Measurements from ENCODE around the gene FAM163B. TPM values are rescaled to one million over a fixed set of nuclear protein-coding genes. Genes with fewer than 3 reads are reported as not detected.

FAM163B gene
- total RNA-seq, 2 experiments from 2014 or later: not detected

DNA sequence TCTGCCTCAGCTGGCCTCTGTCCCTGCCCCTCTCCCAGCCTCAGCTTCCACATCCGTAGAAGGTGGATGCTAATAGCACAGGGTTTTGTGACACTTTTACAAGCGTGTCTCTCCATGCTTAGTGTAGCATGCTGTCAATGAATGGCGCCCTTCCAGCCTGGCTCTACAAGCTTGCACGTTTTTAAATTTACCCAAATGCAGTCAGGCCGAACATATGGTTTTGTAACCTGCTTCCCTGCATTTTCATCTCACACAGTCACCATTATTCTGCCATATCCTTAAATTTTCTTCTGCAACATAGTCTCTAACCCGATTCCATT is 28.8 kb downstream of the FAM163B start:
- peaks cover 3% of the 10 kb centered on the region for H3K4me1 Mint-ChIP-seq (ENCODE audit: low read depth)
- POLR2A ChIA-PET: no interaction called here
- CTCF ChIA-PET: interaction anchor here (1.3 kb wide), 1 partner anchor 16 kb away, joined by 3 read pairs; no protein-coding TSS in a partner anchor
- intact Hi-C loops (cut with micrococcal nuclease): no loop called here
- H3K4me3 Mint-ChIP-seq: no peak overlapping the region
- no peak for DNase-seq
- H3K9me3 Mint-ChIP-seq: no peaks in the 10 kb centered on the region
- H3K36me3 Mint-ChIP-seq: no peaks in the 10 kb centered on the region
- peaks cover 48% of the 10 kb centered on the region for H3K27me3 Mint-ChIP-seq
- no peak overlapping the region for H3K27ac Mint-ChIP-seq

DNA sequence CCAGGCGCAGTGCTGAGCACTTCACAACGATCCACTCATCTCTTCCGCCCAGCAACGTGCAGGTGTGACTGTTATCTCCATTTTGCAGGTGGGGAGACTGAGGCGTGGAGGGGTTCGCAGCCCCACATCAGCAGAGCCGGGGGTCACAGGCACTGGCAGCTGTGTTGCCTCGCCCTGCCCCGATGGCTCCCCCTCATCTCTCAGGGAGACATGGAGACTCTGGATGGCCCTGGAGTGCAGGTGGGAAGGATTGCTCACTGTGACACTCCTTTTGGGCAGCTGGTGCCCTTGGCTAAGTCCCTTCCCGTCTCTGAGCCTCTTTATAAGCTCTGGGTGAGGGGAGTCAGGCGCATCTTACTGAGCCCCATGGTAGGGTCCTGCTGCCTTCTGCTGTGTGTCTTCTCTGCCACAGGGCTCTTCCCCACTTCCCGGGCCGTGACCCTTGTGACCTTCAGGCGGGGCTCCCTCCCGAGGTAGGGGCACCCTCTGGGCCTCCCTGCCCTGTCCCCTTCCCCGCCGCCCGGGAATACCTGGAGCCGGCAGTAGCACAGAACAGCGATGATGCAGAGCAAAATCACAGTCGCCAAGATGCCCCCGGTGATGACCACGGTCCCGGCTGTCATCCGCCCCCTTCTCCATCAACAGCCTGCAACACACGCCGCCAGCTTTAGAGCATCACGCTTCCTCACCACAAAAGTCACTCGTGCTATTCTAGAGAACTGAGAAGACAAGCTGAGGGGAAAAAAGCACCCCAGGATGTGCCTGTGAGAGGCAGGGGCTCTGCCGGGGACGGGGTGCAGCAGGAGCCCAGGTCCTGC is 29.4 kb downstream of the FAM163B start:
- peaks cover 3% of the 10 kb centered on the region for H3K4me1 Mint-ChIP-seq (ENCODE audit: low read depth)
- no peak for DNase-seq
- POLR2A ChIA-PET: no interaction called here

DNA sequence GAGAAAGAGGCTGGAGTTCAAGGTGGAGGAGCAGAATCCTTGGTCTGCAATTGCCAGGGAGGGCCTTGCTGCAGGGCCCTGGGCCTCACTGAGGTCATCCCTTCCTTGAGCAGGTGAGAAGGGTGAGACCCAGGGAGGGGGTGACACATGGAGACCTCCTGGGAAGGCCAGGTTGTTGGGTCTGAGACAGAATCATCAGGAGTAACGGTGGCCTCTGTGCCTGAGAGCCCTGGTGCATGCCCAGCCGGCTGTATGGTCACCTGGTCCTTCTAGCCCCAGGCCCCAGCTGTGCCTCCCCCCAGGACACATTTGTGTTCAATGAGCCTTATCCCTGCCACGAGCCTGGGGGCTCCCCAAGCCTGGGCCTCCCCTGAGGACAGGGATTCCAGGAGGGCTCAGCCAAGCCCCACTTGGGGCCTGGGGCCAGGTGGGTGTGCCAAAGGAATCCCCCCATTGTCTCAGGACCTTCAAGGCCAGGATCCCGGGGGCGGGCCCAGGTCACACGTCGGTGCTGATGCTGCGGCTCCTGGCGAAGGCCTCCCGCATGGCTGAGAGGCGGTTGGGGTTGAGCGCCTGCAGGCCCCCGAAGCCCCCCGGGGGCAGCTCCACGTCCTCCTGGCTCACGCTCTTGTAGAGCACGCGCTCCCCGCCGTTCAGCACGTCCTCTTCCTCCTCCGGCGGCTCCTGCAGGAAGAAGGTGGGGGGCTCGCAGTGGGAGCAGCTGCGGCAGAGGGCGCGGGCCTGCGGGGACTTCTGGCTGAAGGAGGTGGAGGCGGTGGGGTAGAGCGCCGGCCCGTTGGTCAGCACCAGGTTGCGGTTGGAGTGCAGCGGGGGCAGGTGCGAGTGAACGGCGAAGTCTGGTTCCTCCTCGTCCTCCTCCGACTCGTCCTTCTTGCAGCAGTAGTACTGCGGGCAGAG is 30.4 kb downstream of the FAM163B start:
- POLR2A ChIA-PET: no interaction called here

More for the DNA sequence above, 29.4 kb downstream of the FAM163B start:
- Mint-ChIP-seq H3K27ac (no peak overlapping the region), H3K36me3 (no peaks in the 10 kb centered on the region), H3K27me3 (peaks cover 46% of the 10 kb centered on the region), H3K4me3 (no peak overlapping the region), H3K9me3 (no peaks in the 10 kb centered on the region)
- intact Hi-C loops (cut with micrococcal nuclease): no loop called here
- CTCF ChIA-PET: interaction anchor here (1.3 kb wide), 1 partner anchor 17 kb away, joined by 3 read pairs; no protein-coding TSS in a partner anchor

DNA sequence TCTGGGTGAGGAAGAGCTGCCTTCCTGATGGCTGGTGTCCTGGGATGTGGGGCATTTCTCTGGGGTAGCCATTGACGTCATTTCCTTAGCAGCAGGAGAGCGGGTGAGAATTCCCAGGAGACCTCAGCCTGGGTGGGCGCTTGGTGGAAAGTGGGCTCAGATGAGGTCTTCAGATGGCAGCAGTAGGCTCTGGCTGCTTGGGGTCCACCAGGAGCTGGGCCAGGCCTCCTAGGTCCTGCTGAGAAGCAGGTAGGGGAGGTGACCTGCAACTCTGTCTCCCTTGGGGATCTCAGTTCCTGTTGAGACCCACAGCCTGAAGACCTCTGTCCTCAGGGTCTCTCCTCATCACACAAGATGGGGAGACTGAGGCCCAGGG is 31.5 kb downstream of the FAM163B start:
- DNase-seq: no peak
- Mint-ChIP-seq H3K27me3 (peaks cover 37% of the 10 kb centered on the region), H3K27ac (no peak overlapping the region), H3K9me3 (no peaks in the 10 kb centered on the region), H3K4me1 (ENCODE audit: low read depth) (peaks cover 3% of the 10 kb centered on the region), H3K4me3 (no peak overlapping the region), H3K36me3 (no peaks in the 10 kb centered on the region)
- ChIA-PET POLR2A (no interaction called here), CTCF (interaction anchor here (0.6 to 2.0 kb wide), 3 partner anchors 12 to 1015 kb away, joined by 3 to 4 read pairs (median 3); no protein-coding TSS in a partner anchor)
- intact Hi-C loops (cut with micrococcal nuclease): no loop called here

More for the DNA sequence above, 30.4 kb downstream of the FAM163B start:
- Mint-ChIP-seq H3K4me1 (ENCODE audit: low read depth) (peaks cover 3% of the 10 kb centered on the region), H3K4me3 (no peak overlapping the region), H3K36me3 (no peaks in the 10 kb centered on the region), H3K9me3 (no peaks in the 10 kb centered on the region), H3K27me3 (peaks cover 39% of the 10 kb centered on the region), H3K27ac (no peak overlapping the region)
- intact Hi-C loops (cut with micrococcal nuclease): no loop called here
- no peak for DNase-seq
- CTCF ChIA-PET: no interaction called here

DNA sequence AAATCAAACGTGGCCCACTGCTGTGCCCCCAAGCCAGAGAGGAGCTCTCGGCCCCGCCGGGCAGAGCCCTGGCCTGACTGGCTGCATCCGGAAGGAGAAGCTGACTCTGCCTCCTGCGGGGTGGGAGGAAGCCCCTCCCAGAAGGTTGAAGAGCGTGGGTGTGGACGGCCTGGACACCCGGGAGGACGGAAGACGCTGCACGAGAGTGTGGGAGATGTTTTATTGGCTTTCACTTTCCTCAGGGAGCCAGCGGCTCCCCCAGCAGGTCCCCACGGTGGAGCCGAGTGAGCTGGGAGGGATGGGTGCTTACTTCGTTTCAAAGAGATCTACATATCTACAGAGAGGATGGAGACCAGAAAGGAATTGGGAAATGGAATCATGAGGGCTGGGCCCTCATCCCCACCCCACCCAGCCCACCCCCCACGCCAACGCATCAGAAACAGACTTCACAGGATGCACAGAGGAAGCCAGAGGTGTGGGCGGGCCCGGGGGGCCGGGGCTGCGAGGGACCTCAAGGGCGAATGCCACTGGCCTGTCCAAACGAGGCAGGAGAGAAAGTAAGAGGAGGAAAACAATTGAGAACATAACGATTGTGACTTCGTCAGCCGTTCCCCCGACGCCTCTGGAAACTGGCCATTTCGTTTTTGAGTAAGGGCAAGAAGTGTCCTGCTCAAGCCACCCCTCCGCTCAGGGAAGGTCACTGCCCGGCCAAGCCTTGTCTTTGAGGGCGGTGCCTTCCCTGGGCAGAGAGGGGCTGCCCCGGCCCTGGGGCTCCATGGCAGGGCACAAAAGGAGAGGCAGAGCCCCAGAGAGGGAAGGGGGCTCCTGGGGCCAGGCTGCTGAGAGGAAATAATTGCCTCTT is 32.1 kb downstream of the FAM163B start:
- no peak overlapping the region for H3K27ac Mint-ChIP-seq
- H3K4me3 Mint-ChIP-seq: no peak overlapping the region
- DNase-seq: no peak
- CTCF ChIA-PET: interaction anchor here (2.0 kb wide), 1 partner anchor 166 kb away, joined by 4 read pairs; no protein-coding TSS in a partner anchor
- no peaks in the 10 kb centered on the region for H3K36me3 Mint-ChIP-seq
- H3K4me1 Mint-ChIP-seq (ENCODE audit: low read depth): peaks cover 3% of the 10 kb centered on the region
- POLR2A ChIA-PET: no interaction called here
- intact Hi-C loops (cut with micrococcal nuclease): no loop called here
- H3K9me3 Mint-ChIP-seq: no peaks in the 10 kb centered on the region
- H3K27me3 Mint-ChIP-seq: peaks cover 35% of the 10 kb centered on the region

DNA sequence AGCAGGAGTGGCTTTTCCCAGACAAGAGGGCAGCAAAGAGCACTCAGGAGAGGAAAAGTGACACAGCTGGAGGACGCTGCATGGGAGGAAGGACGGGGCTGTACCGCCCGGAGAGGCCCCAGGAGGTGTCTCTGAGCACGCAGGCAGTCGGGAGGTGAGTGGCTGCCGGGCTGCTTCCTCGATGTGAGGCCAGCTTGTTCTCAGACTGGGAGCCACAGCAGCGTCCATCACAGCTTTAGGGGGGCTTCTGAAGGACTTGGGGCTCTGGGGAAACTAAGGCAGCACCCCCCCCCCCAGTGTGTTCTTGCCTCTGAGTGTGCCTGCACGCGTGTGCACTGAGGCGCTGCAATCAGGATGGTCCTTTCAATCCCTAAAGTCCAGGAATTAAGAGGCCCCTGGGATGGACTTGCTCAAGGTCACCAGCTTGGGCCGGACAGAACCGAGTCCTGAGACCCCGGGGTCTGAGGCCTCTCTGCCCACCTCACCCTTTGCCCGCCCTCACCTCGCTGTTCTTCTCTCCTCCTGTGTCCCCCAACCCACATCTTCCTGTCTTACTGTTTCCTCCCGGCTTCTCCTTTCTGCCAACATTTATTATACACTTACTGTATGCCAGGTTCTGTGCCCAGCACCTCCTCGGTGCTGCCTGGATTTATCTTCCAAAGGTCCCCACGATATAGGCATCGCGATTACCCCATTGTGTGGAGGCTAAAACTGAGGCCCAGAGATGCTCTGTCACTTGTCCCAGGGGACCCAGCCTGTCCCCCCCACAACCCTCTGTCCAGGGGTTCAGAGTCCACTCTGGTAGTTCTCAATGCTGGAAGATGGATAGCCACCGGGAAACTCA is 32.9 kb downstream of the FAM163B start:
- Mint-ChIP-seq H3K9me3 (no peaks in the 10 kb centered on the region), H3K27me3 (peaks cover 29% of the 10 kb centered on the region), H3K36me3 (no peaks in the 10 kb centered on the region), H3K4me1 (ENCODE audit: low read depth) (peaks cover 3% of the 10 kb centered on the region), H3K4me3 (no peak overlapping the region), H3K27ac (no peak overlapping the region)
- CTCF ChIA-PET: interaction anchor here (2.0 kb wide), 1 partner anchor 167 kb away, joined by 4 read pairs; no protein-coding TSS in a partner anchor
- POLR2A ChIA-PET: no interaction called here
- no peak for DNase-seq
- intact Hi-C loops (cut with micrococcal nuclease): no loop called here

DNA sequence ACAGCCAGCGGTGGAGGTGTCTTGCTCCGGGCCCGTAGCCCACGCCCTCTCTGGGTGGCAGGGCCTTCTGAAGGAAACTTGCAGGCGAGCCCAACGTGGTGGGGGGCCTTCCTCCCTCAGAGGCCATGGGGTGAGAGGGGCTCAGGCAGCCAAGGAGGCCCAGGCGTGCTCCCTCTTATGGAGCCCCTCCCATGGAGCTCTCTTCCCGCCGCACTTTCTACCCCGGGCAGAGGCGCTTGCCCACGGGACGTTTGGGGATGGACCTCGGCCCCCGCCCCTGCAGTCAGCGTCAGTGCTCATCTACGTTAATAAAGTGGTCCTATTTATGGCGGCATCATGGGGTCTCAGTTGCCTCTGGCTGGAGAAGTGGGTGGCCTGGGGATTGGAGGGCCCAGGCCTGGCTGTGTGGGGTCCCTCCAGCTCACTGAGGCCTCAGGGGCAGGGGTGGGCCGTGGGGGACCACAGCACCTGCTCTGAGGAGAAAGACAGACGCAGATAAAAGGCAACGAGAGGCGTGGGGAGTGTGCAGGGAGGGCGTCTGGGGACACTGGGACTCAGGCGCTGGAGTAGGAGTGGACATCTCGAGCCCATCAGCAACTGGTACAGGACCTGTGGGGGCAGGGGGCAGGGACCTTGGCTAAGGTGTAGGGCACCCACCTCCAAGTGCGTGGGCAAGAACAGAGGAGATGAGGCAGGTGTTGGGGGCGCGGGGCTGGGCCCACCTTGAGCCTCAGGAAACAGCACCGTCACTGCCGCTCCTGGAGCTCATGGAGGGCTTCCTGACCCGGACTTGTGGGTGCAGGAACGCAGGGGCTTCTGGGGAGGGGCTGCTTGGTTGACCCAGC is 33.8 kb downstream of the FAM163B start:
- intact Hi-C loops (cut with micrococcal nuclease): no loop called here

DNA sequence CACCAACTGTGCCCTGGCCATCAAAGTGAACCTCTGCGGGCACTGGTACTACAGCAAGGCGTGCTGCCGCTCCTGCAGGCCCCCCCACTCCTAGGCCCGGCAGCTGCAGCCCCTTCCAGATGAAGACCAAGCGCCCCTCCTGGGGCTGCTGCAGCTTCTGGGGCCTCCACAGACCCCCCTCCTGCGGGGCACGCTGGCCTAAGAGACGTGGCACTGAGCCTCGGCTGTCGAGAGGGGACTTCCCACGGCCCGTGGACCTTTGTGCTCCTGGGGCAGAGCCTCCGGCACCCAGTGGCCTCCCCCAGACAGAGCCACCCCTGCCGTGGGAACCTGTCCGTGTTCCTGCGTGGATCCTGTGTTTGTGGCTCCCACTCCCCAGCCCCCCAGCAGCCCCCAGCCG is 34.4 kb downstream of the FAM163B start:
- no peaks in the 10 kb centered on the region for H3K36me3 Mint-ChIP-seq
- POLR2A ChIA-PET: no interaction called here
- H3K4me1 Mint-ChIP-seq (ENCODE audit: low read depth): peaks cover 3% of the 10 kb centered on the region
- no peaks in the 10 kb centered on the region for H3K9me3 Mint-ChIP-seq
- H3K27ac Mint-ChIP-seq: no peak overlapping the region
- H3K4me3 Mint-ChIP-seq: no peak overlapping the region
- H3K27me3 Mint-ChIP-seq: peaks cover 25% of the 10 kb centered on the region
- intact Hi-C loops (cut with micrococcal nuclease): no loop called here
- CTCF ChIA-PET: no interaction called here
- no peak for DNase-seq

More for the DNA sequence above, 33.8 kb downstream of the FAM163B start:
- Mint-ChIP-seq H3K27me3 (peaks cover 26% of the 10 kb centered on the region), H3K9me3 (no peaks in the 10 kb centered on the region), H3K27ac (no peak overlapping the region), H3K36me3 (no peaks in the 10 kb centered on the region), H3K4me3 (no peak overlapping the region), H3K4me1 (ENCODE audit: low read depth) (peaks cover 3% of the 10 kb centered on the region)
- DNase-seq: no peak
- ChIA-PET CTCF (interaction anchor here (2.0 kb wide), 1 partner anchor 167 kb away, joined by 4 read pairs; no protein-coding TSS in a partner anchor), POLR2A (no interaction called here)

- CTCF ChIA-PET: no interaction called here
- POLR2A ChIA-PET: no interaction called here
- Mint-ChIP-seq H3K4me1 (ENCODE audit: low read depth) (peaks cover 3% of the 10 kb centered on the region), H3K4me3 (no peak overlapping the region), H3K36me3 (no peaks in the 10 kb centered on the region), H3K9me3 (no peaks in the 10 kb centered on the region), H3K27me3 (peaks cover 22% of the 10 kb centered on the region), H3K27ac (no peak overlapping the region)
- no peak for DNase-seq
- intact Hi-C loops (cut with micrococcal nuclease): no loop called here
Measured at GRCh38 chr9:133573791-133574515, 35.2 kb downstream of the FAM163B start.

DNA sequence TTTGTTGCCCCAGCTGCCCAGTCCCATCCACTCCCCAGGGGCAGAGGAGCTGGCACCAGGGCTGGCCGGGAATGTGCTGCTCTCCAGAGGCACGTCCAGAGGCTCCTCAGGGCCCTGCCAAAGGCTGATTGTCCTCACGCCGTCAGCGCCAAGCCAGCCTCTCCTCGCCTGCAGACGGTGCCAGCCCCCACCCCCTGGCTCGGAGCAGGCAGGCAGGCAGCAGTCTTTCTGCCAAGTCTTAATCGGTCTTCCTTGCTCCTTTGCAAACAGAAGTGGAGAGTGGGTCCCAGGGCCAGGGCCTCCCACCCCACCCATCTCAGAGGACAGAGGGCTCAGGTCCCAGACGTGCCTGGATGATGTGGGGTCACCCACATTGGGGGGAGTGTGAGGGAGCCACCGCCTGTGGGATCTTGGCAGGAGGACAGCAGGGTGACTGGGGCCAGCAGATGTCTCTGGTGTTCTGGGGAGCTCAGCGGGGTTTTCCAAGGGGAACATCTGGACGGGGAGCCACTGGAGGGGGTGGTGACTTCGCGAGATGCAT is 36.3 kb downstream of the FAM163B start:
- no peak overlapping the region for H3K27ac Mint-ChIP-seq
- H3K36me3 Mint-ChIP-seq: no peaks in the 10 kb centered on the region
- H3K27me3 Mint-ChIP-seq: peaks cover 17% of the 10 kb centered on the region

More for the DNA sequence above, 36.3 kb downstream of the FAM163B start:
- no peak for DNase-seq
- CTCF ChIA-PET: no interaction called here
- intact Hi-C loops (cut with micrococcal nuclease): no loop called here
- no peak overlapping the region for H3K4me3 Mint-ChIP-seq
- no peaks in the 10 kb centered on the region for H3K9me3 Mint-ChIP-seq
- H3K4me1 Mint-ChIP-seq (ENCODE audit: low read depth): peaks cover 3% of the 10 kb centered on the region
- POLR2A ChIA-PET: no interaction called here
